ENCODE measurements around the gene TMEM87B.

- no peak for TF ChIP-seq CTCF (IDR thresholded peaks at IDR 0.05; ENCODE audit: low read length)
- no peak for TF ChIP-seq EZH2 (IDR thresholded peaks at IDR 0.05; ENCODE audit: borderline replicate concordance, low read length)
Observed at GRCh38 chr2:112061299-112061698, 6.2 kb downstream of the TMEM87B start.
